HCT116 (cell line): ENCODE results near the gene BCL7A. TPM values are rescaled to one million over a fixed set of nuclear protein-coding genes. Genes with fewer than 3 reads are reported as not detected.

Experiments used
- ATAC-seq: fragments of 200-7000 bp; cut with Tn5 transposase; 2 replicates; pipeline ENCODE4 v1.9.1; 2020; ENCODE audit warnings: mild to moderate bottlenecking, moderate library complexity
- BruUV-seq: library from RNA; stranded (reverse); fragments of 400-500 nt; replicated peaks from 2 replicates; lab custom pipeline; 2021; lab: Mats Ljungman, UMichigan
- CTCF ChIA-PET: fragments of 300-600 bp; sonication (Branson Sonifier 250); formaldehyde crosslinking; loops from one replicate; lab custom pipeline; 2021; ENCODE audit warnings: antibody characterized with exemption; lab: Charles Lee
- POLR2A ChIA-PET: fragments of 300-600, 350-600 bp; sonication (Branson Sonifier 250); formaldehyde crosslinking; loops from one replicate; lab custom pipeline; 2021; ENCODE audit warnings: antibody characterized with exemption; lab: Charles Lee
- RAD21 ChIA-PET, 2 experiments: fragments of 300-600 bp; sonication (Branson Sonifier 250); formaldehyde crosslinking; loops; one replicate each; lab custom pipeline; 2023; ENCODE audit warnings: low total read pairs in 2 of 2; ENCODE audit not compliant: uncharacterized antibody in 2 of 2, unreplicated experiment in 2 of 2, low non-redundant PET in 1 of 2; lab: Charles Lee
- DNase-seq: peaks from one replicate; pipeline ENCODE4 v3.0.0-alpha.2; 2010; ENCODE audit warnings: low read depth, low spot score
- H2AFZ ChIP-seq: fragments of 200-600 bp; shearing (Covaris generic), sonication (generic); 2 replicates; pipeline ENCODE4 v1.6.1; 2017; ENCODE audit warnings: low read depth, mixed run types, mixed read lengths, antibody characterized with exemption, low read length; ENCODE audit not compliant: poor library complexity, severe bottlenecking
- H3K27ac ChIP-seq: 2 replicates; pipeline ENCODE4 v1.5.1; 2012; ENCODE audit warnings: low read depth, low read length
- H3K27me3 ChIP-seq: fragments of 200-600 bp; sonication (generic); 2 replicates; pipeline ENCODE4 v1.6.1; 2016; ENCODE audit warnings: mixed run types, low read length, mixed read lengths; ENCODE audit not compliant: insufficient read depth
- H3K36me3 ChIP-seq, 2 experiments: fragments of 200-500 bp in 1 of 2; fragments of 200-600 bp in 1 of 2; sonication (Bioruptor generic) in 1 of 2; sonication (generic) in 1 of 2; 2 replicates each; pipeline versions ENCODE4 v1.5.1 to v1.6.1; 2014 to 2016; ENCODE audit warnings: low read length in 2 of 2, inconsistent platforms in 1 of 2, mixed read lengths in 1 of 2, mixed run types in 1 of 2; ENCODE audit not compliant: insufficient read depth in 2 of 2, control insufficient read depth in 1 of 2
- H3K4me1 ChIP-seq, 2 experiments: fragments of 200-600 bp in 1 of 2; sonication (generic) in 1 of 2; 2 replicates each; pipeline versions ENCODE4 v1.5.1 to v1.6.1; 2012 to 2017; ENCODE audit warnings: low read length in 2 of 2, inconsistent platforms in 1 of 2, mild to moderate bottlenecking in 1 of 2, mixed read lengths in 1 of 2, mixed run types in 1 of 2, moderate library complexity in 1 of 2; ENCODE audit not compliant: insufficient read depth in 2 of 2, control insufficient read depth in 1 of 2
- H3K4me2 ChIP-seq: fragments of 200-600 bp; sonication (generic); 2 replicates; pipeline ENCODE4 v1.6.1; 2017; ENCODE audit warnings: mixed run types, low read length, mixed read lengths
- H3K4me3 ChIP-seq, 2 experiments: fragments of 200-600 bp in 1 of 2; sonication (generic) in 1 of 2; replicated peaks in 1 of 2; 2 replicates each; pipeline ENCODE4 v1.5.1; 2011 to 2016; ENCODE audit warnings: low read length in 2 of 2, control low read depth in 1 of 2, low read depth in 1 of 2, mild to moderate bottlenecking in 1 of 2, mixed read lengths in 1 of 2, mixed run types in 1 of 2
- H3K79me2 ChIP-seq: fragments of 200-600 bp; sonication (generic); 2 replicates; pipeline ENCODE4 v1.6.1; 2017; ENCODE audit warnings: mild to moderate bottlenecking, mixed run types, low read length, moderate library complexity, mixed read lengths; ENCODE audit not compliant: insufficient read depth
- H3K9ac ChIP-seq: fragments of 200-600 bp; sonication (generic); 2 replicates; pipeline ENCODE4 v1.6.1; 2016; ENCODE audit warnings: low read length, mixed read lengths
- H3K9me2 ChIP-seq: fragments of 200-600 bp; sonication (generic), shearing (Covaris generic); 2 replicates; pipeline ENCODE4 v1.6.1; 2017; ENCODE audit warnings: mixed run types, mild to moderate bottlenecking, moderate library complexity; ENCODE audit not compliant: insufficient read depth
- H3K9me3 ChIP-seq, 2 experiments: fragments of 200-500 bp in 1 of 2; fragments of 200-600 bp in 1 of 2; sonication (Bioruptor generic) in 1 of 2; sonication (generic) in 1 of 2; 2 replicates each; pipeline ENCODE4 v1.6.1; 2014 to 2017; ENCODE audit warnings: low read length in 2 of 2, mixed read lengths in 2 of 2, inconsistent platforms in 1 of 2, low read depth in 1 of 2, mild to moderate bottlenecking in 1 of 2, mixed run types in 1 of 2, moderate library complexity in 1 of 2; ENCODE audit not compliant: control insufficient read depth in 1 of 2, insufficient read depth in 1 of 2
- H4K20me1 ChIP-seq: fragments of 200-600 bp; sonication (generic), shearing (Covaris generic); 2 replicates; pipeline ENCODE4 v1.6.1; 2017; ENCODE audit warnings: mixed run types, mild to moderate bottlenecking, moderate library complexity; ENCODE audit not compliant: insufficient read depth
- ATF3 ChIP-seq: IDR thresholded peaks from 2 replicates; pipeline ENCODE4 v1.6.1; 2012
- CBX3 ChIP-seq: IDR thresholded peaks from 2 replicates; pipeline ENCODE4 v1.6.1; 2012; ENCODE audit warnings: low read depth
- CEBPB ChIP-seq: IDR thresholded peaks from 2 replicates; pipeline ENCODE4 v1.6.1; 2012; ENCODE audit warnings: low read depth
- EGR1 ChIP-seq: IDR thresholded peaks from 2 replicates; pipeline ENCODE4 v1.6.1; 2012; ENCODE audit warnings: low read depth
- EZH2 ChIP-seq: fragments of 200-600 bp; sonication (generic); IDR thresholded peaks from 2 replicates; pipeline ENCODE4 v1.6.1; 2017; ENCODE audit warnings: antibody characterized with exemption, mixed run types
- EZH2phosphoT487 ChIP-seq: fragments of 200-600 bp; IDR thresholded peaks from 2 replicates; pipeline ENCODE4 v1.6.1; 2018; ENCODE audit warnings: antibody characterized with exemption, borderline replicate concordance
- POLR2A ChIP-seq: IDR thresholded peaks from 2 replicates; pipeline ENCODE4 v1.7.0; 2011; ENCODE audit warnings: borderline replicate concordance; ENCODE audit not compliant: insufficient read depth, insufficient read length; ENCODE audit errors: extremely low read depth
- POLR2AphosphoS5 ChIP-seq: IDR thresholded peaks from 2 replicates; pipeline ENCODE4 v1.6.1; 2011; ENCODE audit warnings: mild to moderate bottlenecking, low read depth, low read length, moderate library complexity
- RAD21 ChIP-seq: IDR thresholded peaks from 2 replicates; pipeline ENCODE4 v1.6.1; 2012; ENCODE audit warnings: low read depth, mild to moderate bottlenecking
- SIN3A ChIP-seq: IDR thresholded peaks from 2 replicates; pipeline ENCODE4 v1.6.1; 2012; ENCODE audit warnings: low read depth
- SP1 ChIP-seq: IDR thresholded peaks from 2 replicates; pipeline ENCODE4 v1.6.1; 2012; ENCODE audit warnings: low read depth
- SRF ChIP-seq: IDR thresholded peaks from 2 replicates; pipeline ENCODE4 v1.6.1; 2012; ENCODE audit warnings: low read depth
- TCF7L2 ChIP-seq: IDR thresholded peaks from 2 replicates; pipeline ENCODE4 v1.7.0; 2011; ENCODE audit warnings: borderline replicate concordance, inconsistent platforms; ENCODE audit not compliant: insufficient read depth, insufficient read length; ENCODE audit errors: extremely low read depth
- YY1 ChIP-seq: IDR thresholded peaks from 2 replicates; pipeline ENCODE4 v1.6.1; 2011; ENCODE audit warnings: low read length, low read depth, moderate library complexity, mild to moderate bottlenecking; ENCODE audit not compliant: insufficient replicate concordance; ENCODE audit errors: extremely low read depth
- ZFX ChIP-seq: fragments of 450-650 bp; IDR thresholded peaks from 2 replicates; pipeline ENCODE4 v1.6.1; 2017
- ZNF274 ChIP-seq: fragments of 200-500 bp; sonication (Bioruptor generic); IDR thresholded peaks from 2 replicates; pipeline ENCODE4 v1.6.1; 2014; ENCODE audit warnings: mild to moderate bottlenecking, low read depth, low read length, inconsistent platforms
- intact Hi-C: fragments of 100-400 bp; cut with micrococcal nuclease; formaldehyde crosslinking; loops from 2 replicates; pipeline ENCODE4 v1.10.0; 2022
- total RNA-seq: library from RNA; stranded (reverse); gene quantifications from one replicate; pipeline ENCODE4 v1.2.1, GENCODE V29; 2021; ENCODE audit not compliant: unreplicated experiment

Gene BCL7A
- total RNA-seq, 1 experiment from 2014 or later: 14.2 TPM

GRCh38 chr12:121992059-121992879 lies 29.4 kb upstream of the BCL7A start:
- intact Hi-C loops: no loop called here
- Histone ChIP-seq H3K4me3 (no peak overlapping the region), H3K27ac (no peak overlapping the region)

GRCh38 chr12:121996050-121996944 lies 25.4 kb upstream of the BCL7A start:
- H3K4me1 ChIP-seq: no peaks in the 10 kb centered on the region; a peak in 1 of 4 replicates
- H2AFZ ChIP-seq: no peak overlapping the region
- no peaks in the 10 kb centered on the region for H3K79me2 ChIP-seq
- peaks cover 3 to 8% of the 10 kb centered on the region in 2 experiments; a peak in 2 of 4 replicates for H3K9me3 ChIP-seq
- no peaks in the 10 kb centered on the region for H3K27me3 ChIP-seq
- no peaks in the 10 kb centered on the region for H4K20me1 ChIP-seq
- H3K9me2 ChIP-seq: no peaks in the 10 kb centered on the region
- RAD21 ChIA-PET: no interaction called here
- CTCF ChIA-PET: no interaction called here
- H3K36me3 ChIP-seq: no peaks in the 10 kb centered on the region
- no peak overlapping the region for H3K27ac ChIP-seq
- intact Hi-C loops: no loop called here
- POLR2A ChIA-PET: no interaction called here
- ATAC-seq (no peak), DNase-seq (no peak)
- H3K4me3 ChIP-seq: no peak overlapping the region
- H3K9ac ChIP-seq: no peak overlapping the region
- no peak overlapping the region for H3K4me2 ChIP-seq
- TF ChIP-seq CBX3 (no peak), POLR2AphosphoS5 (no peak), SIN3A (no peak), RAD21 (no peak), EZH2 (no peak), EZH2phosphoT487 (no peak), ZFX (no peak), YY1 (no peak), ZNF274 (no peak), TCF7L2 (no peak), POLR2A (no peak), CEBPB (no peak)
- no TSS peak for BruUV-seq

More at GRCh38 chr12:121992059-121992879, 29.4 kb upstream of the BCL7A start:
- ATAC-seq (no peak), DNase-seq (no peak)
- BruUV-seq: no TSS peak
- no peaks in the 10 kb centered on the region for H3K27me3 ChIP-seq
- TF ChIP-seq SP1: no peak
- TF ChIP-seq EGR1: no peak
- no peak for TF ChIP-seq ZFX
- no peak for TF ChIP-seq ZNF274
- TF ChIP-seq ATF3: no peak
- TF ChIP-seq SRF: no peak
- H3K79me2 ChIP-seq: no peaks in the 10 kb centered on the region
- H2AFZ ChIP-seq: no peak overlapping the region
- H3K4me1 ChIP-seq: no peaks in the 10 kb centered on the region
- H3K9me3 ChIP-seq: no peaks in the 10 kb centered on the region
- ChIA-PET RAD21 (no interaction called here), CTCF (no interaction called here), POLR2A (no interaction called here)
- no peaks in the 10 kb centered on the region for H3K9me2 ChIP-seq
- no peak overlapping the region for H3K9ac ChIP-seq
- H3K4me2 ChIP-seq: no peak overlapping the region
- no peaks in the 10 kb centered on the region for H3K36me3 ChIP-seq
- no peaks in the 10 kb centered on the region for H4K20me1 ChIP-seq
